CD1c-positive myeloid dendritic cell (primary cell): ENCODE measurements around the gene SCARB1.

Source experiments
- DNase-seq: peaks from one replicate; pipeline ENCODE4 v3.0.0-alpha.2; 2016; ENCODE audit errors: extremely low spot score

SCARB1 gene

DNA sequence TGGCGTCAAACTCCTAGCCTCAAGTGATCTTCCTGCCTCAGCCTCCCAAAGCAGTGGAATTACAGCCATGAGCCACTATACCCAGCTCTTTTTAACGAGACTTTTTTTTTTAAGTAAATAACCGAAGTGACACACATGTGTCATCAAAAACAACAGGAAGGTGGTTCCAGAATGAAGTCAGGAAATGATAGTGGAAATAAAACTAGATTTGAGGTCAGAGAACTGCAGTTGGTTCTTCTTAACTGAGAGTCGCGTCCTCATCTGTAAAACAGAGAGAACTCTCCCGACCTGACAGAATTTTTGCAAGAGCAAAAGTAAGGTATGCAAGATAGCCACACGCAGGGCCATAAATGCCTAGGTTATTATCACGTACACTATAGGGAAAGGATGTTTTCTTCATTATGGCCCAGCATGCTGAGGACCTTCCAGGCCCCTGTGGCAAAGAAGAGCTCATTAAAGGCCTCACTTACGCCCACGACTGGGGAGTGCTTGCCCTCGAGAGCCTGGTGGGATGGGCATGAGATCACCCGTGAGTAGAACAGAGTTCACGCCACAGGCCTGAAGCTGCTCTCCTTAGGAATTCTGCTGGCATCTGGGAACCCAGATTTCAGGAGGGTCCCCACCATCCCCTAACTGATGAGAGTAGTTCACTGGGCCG lies 67.2 kb downstream of the SCARB1 start:
- peak; percentile 23 for DNase-seq

DNA sequence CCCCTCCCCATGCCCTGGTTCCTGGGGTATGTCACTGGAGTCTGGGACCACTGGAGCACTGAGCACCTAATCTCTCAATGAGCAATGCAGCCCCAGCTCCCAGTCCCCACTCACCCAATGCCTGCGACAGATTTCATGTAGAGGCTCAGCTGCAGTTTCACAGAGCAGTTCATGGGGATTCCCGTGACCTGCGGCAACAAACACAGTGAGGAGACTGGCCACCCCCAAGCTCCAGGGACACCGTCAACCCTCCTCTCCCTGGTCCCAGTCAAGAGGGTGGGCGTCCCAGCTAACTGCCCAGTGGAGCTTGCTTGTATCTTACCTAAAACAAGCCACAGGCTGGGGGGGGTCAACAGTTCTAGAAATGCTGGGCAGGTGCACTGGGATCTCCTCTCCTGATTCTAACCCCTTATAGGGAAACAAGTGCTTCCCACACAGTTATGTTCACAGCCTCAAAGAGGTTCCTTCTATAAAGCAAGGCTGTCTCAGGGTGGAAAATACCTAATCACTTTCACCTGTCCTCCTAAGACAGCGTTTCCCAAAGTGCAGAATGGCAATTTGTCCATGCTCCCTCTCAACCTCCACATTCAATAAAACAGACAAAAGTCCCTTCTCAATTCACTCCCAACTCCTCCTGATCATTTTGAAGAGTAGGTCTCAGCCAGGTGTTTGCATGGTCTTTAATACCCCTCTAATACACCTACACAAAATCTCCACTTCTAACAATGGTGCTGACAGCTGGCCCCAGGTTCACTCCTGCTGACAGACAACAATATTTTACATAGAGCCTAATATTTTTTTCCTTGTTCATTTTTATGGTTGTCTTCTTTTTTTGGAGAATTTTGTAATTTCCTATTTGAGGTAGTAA lies 68.3 kb downstream of the SCARB1 start:
- DNase-seq = no peak

DNA sequence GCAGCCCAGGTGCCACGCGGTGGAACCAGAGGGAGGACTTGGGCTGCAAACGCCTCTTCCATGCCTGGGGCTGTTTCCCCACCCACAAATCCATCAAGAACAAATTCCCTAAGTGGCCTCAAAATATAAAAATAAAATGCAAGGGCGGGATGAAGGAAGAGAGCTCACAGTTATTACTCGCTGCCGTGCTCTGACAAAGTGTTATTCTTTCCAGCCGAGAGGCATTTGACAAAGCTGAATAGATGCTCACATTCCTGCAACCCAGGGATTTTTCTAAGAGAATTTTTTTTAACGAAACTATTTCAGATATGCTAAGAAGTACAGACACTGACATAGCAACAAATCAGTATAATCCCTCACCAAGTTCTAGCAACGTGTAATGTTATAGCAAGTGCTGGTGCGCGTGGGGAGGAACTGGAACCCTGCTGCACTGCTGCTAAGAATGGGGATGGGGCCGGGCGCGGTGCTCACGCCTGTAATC lies 70.7 kb downstream of the SCARB1 start:
- DNase-seq = no peak

DNA sequence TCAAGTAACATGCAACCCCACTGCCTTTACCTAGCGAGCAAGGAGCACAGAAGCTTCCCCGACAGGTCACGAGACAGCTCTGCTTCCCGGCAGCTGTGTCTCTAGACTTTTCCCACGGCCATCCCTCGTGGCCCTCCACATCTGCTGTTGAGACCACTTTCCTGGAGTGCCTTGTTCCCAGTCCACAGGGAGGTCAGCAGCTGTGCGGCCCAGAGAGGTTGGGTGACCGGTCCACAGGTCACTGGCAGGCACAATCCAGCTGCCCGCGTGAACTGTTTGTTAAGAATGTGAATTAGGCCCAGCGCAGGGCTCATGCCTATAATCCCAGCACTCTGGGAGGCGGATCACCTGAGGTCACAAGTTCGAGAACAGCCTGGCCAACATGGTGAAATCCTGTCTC lies 71.5 kb downstream of the SCARB1 start:
- no peak for DNase-seq

DNA sequence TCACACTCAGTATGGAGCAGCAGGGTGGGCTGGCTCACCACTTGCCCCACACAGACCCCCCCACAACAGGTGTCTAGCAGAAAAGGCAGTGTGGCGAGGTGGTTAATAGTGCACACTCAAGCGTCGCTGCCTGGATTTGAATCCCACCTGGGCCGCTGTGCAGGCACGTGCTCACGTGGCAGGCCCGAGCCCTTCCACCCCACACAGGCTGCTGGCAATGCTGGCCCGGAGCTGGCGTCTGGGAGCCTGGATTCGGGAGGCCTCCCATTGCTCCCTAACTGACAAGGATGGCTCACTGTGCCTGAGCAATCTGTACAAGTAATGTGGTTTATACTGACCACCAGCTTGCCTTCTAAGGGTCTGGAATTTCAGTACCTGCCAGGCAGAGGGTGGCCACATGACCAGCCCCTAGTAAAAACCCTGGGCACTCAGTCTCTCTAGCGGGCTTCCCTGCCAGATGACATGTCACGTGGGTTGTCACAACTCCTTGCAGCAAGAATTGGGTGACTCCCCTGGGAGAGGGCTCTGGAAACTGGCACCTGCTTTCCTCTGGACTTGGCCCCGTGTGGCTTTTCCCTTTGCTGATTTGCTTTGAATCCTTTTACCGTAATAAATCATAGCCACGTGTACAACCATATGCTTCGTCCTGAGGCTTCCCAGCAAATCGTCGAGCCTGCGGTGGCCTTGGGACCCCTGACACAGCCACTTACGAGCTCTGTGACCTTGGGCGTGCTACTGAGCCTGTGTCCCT lies 72.8 kb downstream of the SCARB1 start:
- no peak for DNase-seq

DNA sequence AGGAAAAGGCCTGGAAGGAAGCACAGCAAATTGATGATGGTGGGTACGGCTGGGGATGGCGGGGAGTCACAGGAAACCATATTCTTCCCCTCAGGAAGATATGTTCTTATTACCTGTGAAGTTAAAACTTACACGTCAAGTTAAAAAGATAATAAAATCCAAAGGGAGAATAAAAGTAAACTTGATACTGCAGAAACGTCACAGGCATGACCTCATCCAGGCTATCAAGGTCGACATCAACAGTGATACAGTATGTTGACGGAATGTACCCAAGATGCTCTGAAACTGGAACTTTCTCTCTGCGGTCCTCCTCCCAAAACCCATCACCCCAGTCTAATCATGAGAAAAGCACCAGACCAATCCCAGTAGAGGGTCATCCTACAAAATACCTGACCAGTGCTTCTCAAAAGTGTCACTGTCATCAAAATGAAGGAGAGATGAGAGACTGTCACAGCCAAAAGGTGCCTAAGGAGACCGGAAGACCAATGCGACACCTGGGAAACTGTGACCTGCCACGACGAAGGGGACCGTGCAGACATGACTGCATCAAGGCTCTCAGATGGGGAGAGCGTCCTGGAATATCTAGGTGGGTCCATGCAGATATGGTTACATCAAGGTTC lies 74.6 kb downstream of the SCARB1 start:
- no peak for DNase-seq

- no peak for DNase-seq
These were observed 77.4 kb downstream of the SCARB1 start for GRCh38 chr12:124786061-124786964.

DNA sequence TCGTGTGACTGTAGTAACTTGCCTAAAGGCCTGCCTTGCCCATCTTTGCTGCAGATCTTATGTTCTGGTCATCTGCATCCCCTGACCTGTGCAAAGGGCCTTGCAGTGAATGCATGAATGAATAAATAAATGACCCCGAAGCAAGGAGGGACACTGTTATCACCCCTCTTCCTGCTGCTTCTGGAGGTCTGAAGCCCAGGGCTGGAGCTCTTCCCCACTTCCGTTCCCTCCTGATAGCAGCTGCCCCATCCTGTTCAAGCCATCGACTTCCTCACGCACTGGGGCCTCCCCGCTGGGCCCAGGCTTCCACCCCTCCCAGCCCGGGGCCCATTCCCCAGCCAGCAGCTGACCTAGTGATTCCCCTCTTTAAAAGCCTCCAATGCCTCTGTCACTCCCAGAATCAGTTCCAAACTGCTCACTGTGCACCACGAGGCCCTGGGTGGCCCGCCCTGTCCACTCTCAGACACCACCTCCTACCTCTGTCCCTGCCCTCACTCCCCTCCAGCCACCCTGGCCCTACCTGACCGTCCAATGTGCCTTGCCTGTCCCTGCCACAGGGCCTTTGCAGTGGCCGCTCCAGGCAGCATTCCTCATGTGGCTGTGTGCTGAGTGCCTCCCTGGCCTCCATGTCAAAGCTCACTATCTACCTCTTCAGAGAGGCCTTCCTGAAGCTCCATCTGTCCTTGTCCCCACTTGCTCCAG lies 78.6 kb downstream of the SCARB1 start:
- no peak for DNase-seq

GRCh38 chr12:124783087-124783486 lies 80.6 kb downstream of the SCARB1 start:
- no peak for DNase-seq

DNA sequence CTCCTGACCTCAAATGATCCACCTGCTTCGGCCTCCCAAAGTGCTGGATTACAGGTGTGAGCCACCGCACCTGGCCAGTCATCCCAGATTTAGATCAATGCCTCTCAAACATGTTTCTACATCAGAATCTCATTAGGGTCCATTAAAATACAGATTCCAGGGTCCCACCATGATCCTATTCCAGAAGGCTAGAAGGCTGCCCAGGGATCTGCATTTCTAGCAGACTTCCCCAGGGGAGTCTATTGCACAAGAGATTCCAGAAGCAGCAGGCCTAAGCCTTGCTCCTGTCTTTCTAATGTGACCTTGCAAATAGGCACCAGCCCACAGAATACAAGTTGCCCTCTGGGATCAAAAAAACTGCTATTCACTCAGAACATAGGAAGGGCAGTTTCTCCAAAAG lies 81.5 kb downstream of the SCARB1 start:
- DNase-seq = no peak

GRCh38 chr12:124780752-124781685 lies 82.6 kb downstream of the SCARB1 start:
- DNase-seq = no peak

DNA sequence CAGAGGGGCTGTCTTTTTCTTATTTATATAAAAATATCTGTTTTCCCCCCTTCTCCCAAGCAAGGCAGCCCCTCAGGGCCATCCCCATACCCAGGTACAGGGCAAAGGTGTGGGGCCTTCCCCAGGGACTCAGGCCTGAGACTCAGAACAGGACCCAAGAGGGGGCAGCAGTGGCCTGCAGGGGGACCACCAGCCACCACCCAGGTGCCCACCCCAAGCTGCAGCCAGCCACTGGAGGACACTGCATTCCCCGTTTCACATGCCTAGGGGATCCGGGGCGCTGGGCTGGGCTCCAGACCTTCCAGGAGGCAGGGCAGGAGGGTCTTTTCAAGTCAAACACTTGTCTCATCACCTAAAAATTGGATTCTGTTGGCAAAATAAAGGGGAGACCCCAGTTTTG lies 83.3 kb downstream of the SCARB1 start:
- no peak for DNase-seq

GRCh38 chr12:124779161-124780141 lies 84.2 kb downstream of the SCARB1 start:
- no peak for DNase-seq

- DNase-seq = no peak
These were observed 85.3 kb downstream of the SCARB1 start for GRCh38 chr12:124778411-124778810.

GRCh38 chr12:124777399-124778372 lies 86.0 kb downstream of the SCARB1 start:
- no peak for DNase-seq

DNA sequence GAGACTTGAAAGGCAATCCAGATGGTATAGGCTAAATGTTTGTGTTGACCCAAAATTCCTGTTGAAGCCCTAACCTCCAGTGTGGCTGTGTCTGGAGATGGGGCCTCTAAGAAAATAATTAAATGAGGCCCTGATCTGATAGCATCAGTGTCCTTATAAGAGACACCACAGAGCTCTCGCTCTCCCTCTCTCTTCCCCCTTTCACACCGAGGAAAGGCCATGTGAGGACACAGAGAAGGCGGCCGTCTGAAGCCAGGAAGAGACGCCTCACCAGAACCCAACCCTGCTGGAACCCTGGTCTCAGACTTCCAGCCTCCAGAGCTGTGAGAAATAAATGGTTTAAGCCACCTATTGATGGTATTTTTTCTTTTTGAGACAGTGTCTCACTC lies 87.5 kb downstream of the SCARB1 start:
- no peak for DNase-seq
